PC-3 (cell line): ENCODE data around the gene TSSK2.

Source experiments
- CTCF ChIP-seq: fragments of 300-600 bp; sonication (generic); conservative IDR thresholded peaks from 2 replicates; pipeline ENCODE4 v1.5.1; 2017; ENCODE audit warnings: antibody characterized with exemption, low read depth, mild to moderate bottlenecking, low read length
- EZH2 ChIP-seq: fragments of 300-600 bp; sonication (generic); IDR thresholded peaks from one replicate; pipeline ENCODE4 v1.6.1; 2017; ENCODE audit warnings: antibody characterized with exemption, mild to moderate bottlenecking, low read length; ENCODE audit not compliant: unreplicated experiment
- EZH2phosphoT487 ChIP-seq: fragments of 300-600 bp; sonication (generic); IDR thresholded peaks from 2 replicates; pipeline ENCODE4 v1.6.1; 2018; ENCODE audit warnings: mild to moderate bottlenecking, antibody characterized with exemption, low read length, borderline replicate concordance

DNA sequence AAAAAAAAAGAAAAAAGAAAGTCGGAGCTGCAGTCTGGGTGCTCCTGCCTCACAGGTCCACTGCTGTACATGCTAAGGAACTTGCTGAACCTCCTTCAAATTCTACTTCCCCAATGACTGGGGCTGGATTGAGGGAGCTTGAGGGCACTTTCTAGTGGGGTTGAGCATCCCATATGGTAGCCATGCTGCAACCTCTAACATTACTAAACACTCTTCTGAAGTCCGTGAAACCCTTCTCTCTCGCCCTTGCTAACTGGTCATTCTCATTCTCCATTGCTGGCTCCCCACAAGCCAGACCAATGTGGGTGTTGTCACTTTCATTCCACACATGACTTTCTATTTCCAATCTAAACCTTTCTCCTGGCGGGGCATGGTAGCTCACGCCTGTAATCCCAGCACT is 12.1 kb downstream of the TSSK2 start:
- TF ChIP-seq CTCF: no peak
- no peak for TF ChIP-seq EZH2
- no peak for TF ChIP-seq EZH2phosphoT487
